Chondrocyte (in vitro differentiated cells): ENCODE results near the gene HOXA1. TPM values are rescaled to one million over a fixed set of nuclear protein-coding genes. Genes with fewer than 3 reads are reported as not detected.

Source experiments
- DNase-seq: peaks from one replicate; pipeline ENCODE4 v3.0.0; 2021; ENCODE audit warnings: mixed read lengths, low spot score
- H3K27ac Mint-ChIP-seq: one replicate; pipeline ENCODE4 v1.8.0; 2021; ENCODE audit warnings: mild to moderate bottlenecking, moderate library complexity, mixed read lengths; ENCODE audit not compliant: unreplicated experiment
- H3K27me3 Mint-ChIP-seq: 2 replicates; pipeline ENCODE4 v1.8.0; 2021; ENCODE audit warnings: low read depth, mixed read lengths
- H3K36me3 Mint-ChIP-seq: 2 replicates; pipeline ENCODE4 v1.8.0; 2021; ENCODE audit warnings: low read depth, mixed read lengths
- H3K4me1 Mint-ChIP-seq: 2 replicates; pipeline ENCODE4 v1.8.0; 2021; ENCODE audit warnings: low read depth, mild to moderate bottlenecking, mixed read lengths
- H3K4me3 Mint-ChIP-seq: one replicate; pipeline ENCODE4 v1.8.0; 2021; ENCODE audit warnings: mild to moderate bottlenecking, moderate library complexity, mixed read lengths; ENCODE audit not compliant: unreplicated experiment
- H3K9me3 Mint-ChIP-seq: 2 replicates; pipeline ENCODE4 v1.8.0; 2021; ENCODE audit warnings: low read depth, mixed read lengths
- CTCF ChIP-seq: fragments of 200-600 bp; sonication (generic); IDR thresholded peaks from 2 replicates; pipeline ENCODE4 v1.5.0; 2021; ENCODE audit warnings: antibody characterized with exemption, mild to moderate bottlenecking, moderate library complexity
- long read RNA-seq: library from polyadenylated mRNA; stranded (forward); transcript quantifications from one replicate; pipeline ENCODE4 v2.0.0, GENCODE V29; 2021
- total RNA-seq: library from RNA; stranded (reverse); gene quantifications from 3 replicates; pipeline ENCODE4 v1.2.1, GENCODE V29; 2021

Gene HOXA1
- 2.7 to 2.9 TPM in 2 of 3 replicates, not detected in the other for total RNA-seq
- long read RNA-seq = 0 reads

GRCh38 chr7:27095897-27096767 lies at the start of gene HOXA1:
HOXA1 (minus strand) TSS chr7:27096000; CDS start chr7:27095912, 88 bp downstream.
- peak within 1 kb of the TSS; percentile 99 for H3K27ac Mint-ChIP-seq
- DNase-seq = no peak
- peak within 1 kb of the TSS; percentile 96 for H3K4me3 Mint-ChIP-seq
- no peaks in the 10 kb centered on the region for H3K9me3 Mint-ChIP-seq
- H3K27me3 Mint-ChIP-seq = peaks cover 51% of the 10 kb centered on the region
- H3K36me3 Mint-ChIP-seq = peaks cover 14% of the 10 kb centered on the region
- H3K4me1 Mint-ChIP-seq = peaks cover 46% of the 10 kb centered on the region
- no peak for TF ChIP-seq CTCF

GRCh38 chr7:27145165-27145913 lies 49.5 kb upstream of the HOXA1 start:
- Mint-ChIP-seq H3K36me3 (peaks cover 2% of the 10 kb centered on the region), H3K4me3 (no peak overlapping the region), H3K27me3 (peaks cover 88% of the 10 kb centered on the region), H3K4me1 (peaks cover 12% of the 10 kb centered on the region), H3K27ac (no peak overlapping the region), H3K9me3 (peaks cover 2% of the 10 kb centered on the region)
- DNase-seq = peak; percentile 62
- TF ChIP-seq CTCF = no peak

- Mint-ChIP-seq H3K27ac (no peak overlapping the region), H3K4me1 (peaks cover 12% of the 10 kb centered on the region), H3K4me3 (no peak overlapping the region), H3K36me3 (peaks cover 2% of the 10 kb centered on the region), H3K27me3 (peaks cover 89% of the 10 kb centered on the region), H3K9me3 (peaks cover 2% of the 10 kb centered on the region)
- TF ChIP-seq CTCF = no peak
- DNase-seq = no peak
Observed at GRCh38 chr7:27144781-27145164, 49.0 kb upstream of the HOXA1 start.

GRCh38 chr7:27143950-27144780 lies 48.4 kb upstream of the HOXA1 start:
- Mint-ChIP-seq H3K27me3 (peaks cover 84% of the 10 kb centered on the region), H3K9me3 (peaks cover 2% of the 10 kb centered on the region), H3K27ac (no peak overlapping the region), H3K4me3 (no peak overlapping the region), H3K4me1 (peaks cover 12% of the 10 kb centered on the region), H3K36me3 (peaks cover 3% of the 10 kb centered on the region)
- TF ChIP-seq CTCF = peak; percentile 28
- no peak for DNase-seq
